Measurements from ENCODE around the gene ANG.
A peak's percentile ranks its signal among the peaks of the same experiment; 100 is the strongest.

The ANG gene

GRCh38 chr14:20712904-20713303 lies 24.3 kb downstream of the ANG start (continued):
- TF ChIP-seq INSM2 (tag by site-specific recombination; IDR thresholded peaks at IDR 0.05), result no peak
- TF ChIP-seq CTCF (tag by site-specific recombination; IDR thresholded peaks at IDR 0.05), result no peak

GRCh38 chr14:20714593-20715250 lies 26.2 kb downstream of the ANG start:
- no peaks in the 10 kb centered on the region for H3K4me1 ChIP-seq (ENCODE audit: control insufficient read depth, insufficient read depth, low read length)
- no peaks in the 10 kb centered on the region for H3K9me3 ChIP-seq (ENCODE audit: control insufficient read depth, insufficient read depth, low read depth, low read length)
- no peaks in the 10 kb centered on the region for H3K36me3 ChIP-seq (ENCODE audit: control insufficient read depth in 2 of 2, insufficient read depth in 1 of 2, low read length in 2 of 2)
- TF ChIP-seq ZNF10 (tag by site-specific recombination; IDR thresholded peaks at IDR 0.05) (no peak), ZNF394 (tag by site-specific recombination; IDR thresholded peaks at IDR 0.05; ENCODE audit: borderline replicate concordance) (peak; percentile 72), ZIC2 (tag by site-specific recombination; IDR thresholded peaks at IDR 0.05) (peak; percentile 70), ZNF398 (tag by site-specific recombination; IDR thresholded peaks at IDR 0.05) (peak; percentile 30; the same call in 1 of the 2 replicates), PRDM10 (tag by site-specific recombination; IDR thresholded peaks at IDR 0.05) (peak; percentile 53), ZNF37A (tag by site-specific recombination; IDR thresholded peaks at IDR 0.05) (no peak), ZNF692 (tag by site-specific recombination; IDR thresholded peaks at IDR 0.05) (0 out of 2 replicates have a peak, but pooled peaks have one; percentile 53), GLIS1 (tag by site-specific recombination; IDR thresholded peaks at IDR 0.05) (peak; percentile 80), ZNF335 (tag by site-specific recombination; conservative IDR thresholded peaks at IDR 0.05) (peak; percentile 61), SCRT2 (tag by site-specific recombination; IDR thresholded peaks at IDR 0.05) (peak; percentile 75), ZBTB17 (tag by site-specific recombination; IDR thresholded peaks at IDR 0.05) (0 out of 2 replicates have a peak, but pooled peaks have one; percentile 29), FEZF1 (tag by site-specific recombination; IDR thresholded peaks at IDR 0.05) (peak; percentile 76), ZNF629 (tag by site-specific recombination; IDR thresholded peaks at IDR 0.05) (peak; percentile 20; the same call in 1 of the 2 replicates), SP2 (tag by site-specific recombination; IDR thresholded peaks at IDR 0.05) (no peak), ZNF596 (tag by site-specific recombination; IDR thresholded peaks at IDR 0.05) (no peak), ZNF660 (tag by site-specific recombination; IDR thresholded peaks at IDR 0.05) (peak; percentile 69; the same call in 1 of the 2 replicates), ZEB2 (tag by site-specific recombination; IDR thresholded peaks at IDR 0.05) (peak; percentile 63), OSR2 (tag by site-specific recombination; IDR thresholded peaks at IDR 0.05) (peak; percentile 62), RBAK (tag by site-specific recombination; IDR thresholded peaks at IDR 0.05) (peak; percentile 80)
- no peak overlapping the region for H3K4me3 ChIP-seq (ENCODE audit: low read depth, low read length)
- no peak overlapping the region for H3K27ac ChIP-seq (ENCODE audit: extremely low read depth, low read depth, low read length)
- POLR2A ChIA-PET, result no interaction called here
- CTCF ChIA-PET, result no interaction called here
